Neural cell (in vitro differentiated cells): ENCODE measurements around the gene MARK1.

Source experiments
- RAD21 ChIP-seq: fragments of 450-650 bp; conservative IDR thresholded peaks from 2 replicates; pipeline ENCODE4 v1.6.1; 2014; ENCODE audit warnings: antibody characterized with exemption, mild to moderate bottlenecking, moderate library complexity
- TAF1 ChIP-seq: IDR thresholded peaks from 2 replicates; pipeline ENCODE4 v1.6.1; 2012; ENCODE audit warnings: low read depth

DNA sequence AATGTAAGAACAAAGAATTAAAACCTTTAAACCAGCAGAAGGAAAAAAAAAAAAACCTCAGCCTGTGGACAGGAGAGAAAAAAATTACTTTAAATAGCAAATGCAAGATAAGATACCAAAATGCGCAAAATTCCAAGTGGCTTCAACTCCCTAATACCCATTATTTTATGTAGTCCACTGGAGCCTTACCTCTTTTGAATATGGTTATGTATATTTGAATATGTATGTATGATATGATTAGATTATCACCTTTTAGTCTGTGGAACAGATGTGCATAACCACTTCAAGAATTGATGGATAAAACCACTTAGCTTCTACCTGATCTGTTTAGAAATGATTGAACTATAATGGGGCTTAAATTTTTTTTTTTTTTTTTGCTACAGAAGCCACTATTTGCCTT is 109.8 kb downstream of the MARK1 start:
- TF ChIP-seq RAD21 (no peak), TAF1 (no peak)
